Ishikawa (cell line): Measurements from ENCODE around the gene ESPNL.

Source experiments
- CEBPB ChIP-seq: IDR thresholded peaks from 2 replicates; pipeline ENCODE4 v1.6.1; 2012
- CREB1 ChIP-seq: IDR thresholded peaks from 2 replicates; pipeline ENCODE4 v1.6.1; 2012; ENCODE audit warnings: low read depth
- EGR1 ChIP-seq: IDR thresholded peaks from 2 replicates; pipeline ENCODE4 v1.6.1; 2012
- EP300 ChIP-seq: IDR thresholded peaks from 2 replicates; pipeline ENCODE4 v1.6.1; 2012; ENCODE audit warnings: borderline replicate concordance
- FOXM1 ChIP-seq: IDR thresholded peaks from 2 replicates; pipeline ENCODE4 v1.6.1; 2012; ENCODE audit warnings: low read depth, borderline replicate concordance
- MAX ChIP-seq: IDR thresholded peaks from 2 replicates; pipeline ENCODE4 v1.6.1; 2012
- NFIC ChIP-seq: IDR thresholded peaks from 2 replicates; pipeline ENCODE4 v1.6.1; 2012
- RAD21 ChIP-seq: IDR thresholded peaks from 2 replicates; pipeline ENCODE4 v1.6.1; 2012; ENCODE audit warnings: low read depth
- REST ChIP-seq: IDR thresholded peaks from 2 replicates; pipeline ENCODE4 v1.6.1; 2012; ENCODE audit warnings: low read depth, mild to moderate bottlenecking
- TAF1 ChIP-seq: IDR thresholded peaks from 2 replicates; pipeline ENCODE4 v1.6.1; 2012; ENCODE audit warnings: low read depth, mild to moderate bottlenecking
- TCF12 ChIP-seq: IDR thresholded peaks from 2 replicates; pipeline ENCODE4 v1.6.1; 2012; ENCODE audit warnings: low read depth
- TEAD4 ChIP-seq: IDR thresholded peaks from 2 replicates; pipeline ENCODE4 v1.6.1; 2012
- YY1 ChIP-seq: IDR thresholded peaks from 2 replicates; pipeline ENCODE4 v1.6.1; 2012; ENCODE audit warnings: low read depth
- ZBTB7A ChIP-seq: IDR thresholded peaks from 2 replicates; pipeline ENCODE4 v1.6.1; 2012; ENCODE audit warnings: low read depth
- TF ChIP-seq, protein P1 (sequence below): IDR thresholded peaks from 2 replicates; pipeline ENCODE4 v1.6.1; 2012

Gene ESPNL

GRCh38 chr2:238101891-238102841 lies 2.0 kb downstream of the ESPNL start:
- no peak for TF ChIP-seq ZBTB7A
- no peak for TF ChIP-seq CEBPB
- TF ChIP-seq TEAD4, result no peak
- no peak for TF ChIP-seq RAD21
- TF ChIP-seq EGR1, result no peak
- TF ChIP-seq FOXM1, result no peak
- no peak for TF ChIP-seq MAX
- TF ChIP-seq REST, result no peak
- TF ChIP-seq TAF1, result no peak
- TF ChIP-seq TCF12, result no peak
- TF ChIP-seq EP300, result no peak
- no peak for TF ChIP-seq CREB1
- TF ChIP-seq, protein P1, sequence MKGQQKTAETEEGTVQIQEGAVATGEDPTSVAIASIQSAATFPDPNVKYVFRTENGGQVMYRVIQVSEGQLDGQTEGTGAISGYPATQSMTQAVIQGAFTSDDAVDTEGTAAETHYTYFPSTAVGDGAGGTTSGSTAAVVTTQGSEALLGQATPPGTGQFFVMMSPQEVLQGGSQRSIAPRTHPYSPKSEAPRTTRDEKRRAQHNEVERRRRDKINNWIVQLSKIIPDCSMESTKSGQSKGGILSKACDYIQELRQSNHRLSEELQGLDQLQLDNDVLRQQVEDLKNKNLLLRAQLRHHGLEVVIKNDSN, result no peak

GRCh38 chr2:238102865-238103264 lies 2.7 kb downstream of the ESPNL start:
- TF ChIP-seq CREB1, result no peak
- no peak for TF ChIP-seq FOXM1
- TF ChIP-seq CEBPB, result no peak
- TF ChIP-seq TAF1, result no peak
- no peak for TF ChIP-seq EP300
- no peak for TF ChIP-seq EGR1
- no peak for TF ChIP-seq REST
- TF ChIP-seq, protein P1, result no peak
- no peak for TF ChIP-seq YY1
- TF ChIP-seq TEAD4, result no peak
- no peak for TF ChIP-seq MAX
- no peak for TF ChIP-seq RAD21
- no peak for TF ChIP-seq TCF12

DNA sequence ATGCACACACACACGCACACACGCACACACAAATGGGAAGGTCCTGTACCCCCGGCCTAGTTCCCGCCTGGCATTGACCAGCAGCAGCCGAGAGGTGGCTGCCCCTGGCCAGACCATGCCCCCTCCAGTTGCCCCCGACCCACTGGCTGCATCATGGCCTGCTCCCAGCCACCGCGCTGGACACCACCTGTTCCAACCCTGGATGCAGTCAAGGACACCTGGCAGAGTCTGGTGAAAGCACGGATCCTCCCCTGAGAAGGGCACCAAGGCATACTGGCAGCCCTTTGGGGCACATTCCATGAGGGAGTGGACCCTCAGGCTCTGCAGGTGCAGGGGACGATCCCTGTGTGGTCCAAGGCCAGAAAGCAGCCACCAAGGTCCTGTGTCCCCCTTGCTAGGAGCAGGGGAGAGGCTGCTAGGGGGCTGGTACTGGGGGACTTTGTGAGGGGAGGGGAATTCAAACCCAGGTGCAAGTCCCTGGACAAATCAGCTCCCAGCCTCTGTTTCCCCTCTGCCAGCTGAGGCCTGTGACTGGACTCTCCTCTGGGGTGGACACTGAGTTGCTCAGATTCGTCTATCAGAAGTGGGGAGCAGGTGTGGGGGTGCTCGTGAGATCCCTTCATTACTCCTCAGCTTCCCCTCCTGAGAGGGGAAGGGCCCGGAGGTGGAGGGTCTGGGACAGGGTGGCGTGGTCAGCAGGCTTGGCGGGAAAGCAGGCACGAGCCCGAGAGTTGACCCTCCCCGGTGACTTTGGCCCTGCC lies 3.5 kb downstream of the ESPNL start:
- TF ChIP-seq RAD21 (no peak), EP300 (no peak), ZBTB7A (no peak), CREB1 (no peak), TEAD4 (no peak), EGR1 (no peak), TAF1 (no peak)

- TF ChIP-seq TCF12, result no peak
- TF ChIP-seq RAD21, result no peak
Observed at GRCh38 chr2:238104226-238104690, 4.1 kb downstream of the ESPNL start.

DNA sequence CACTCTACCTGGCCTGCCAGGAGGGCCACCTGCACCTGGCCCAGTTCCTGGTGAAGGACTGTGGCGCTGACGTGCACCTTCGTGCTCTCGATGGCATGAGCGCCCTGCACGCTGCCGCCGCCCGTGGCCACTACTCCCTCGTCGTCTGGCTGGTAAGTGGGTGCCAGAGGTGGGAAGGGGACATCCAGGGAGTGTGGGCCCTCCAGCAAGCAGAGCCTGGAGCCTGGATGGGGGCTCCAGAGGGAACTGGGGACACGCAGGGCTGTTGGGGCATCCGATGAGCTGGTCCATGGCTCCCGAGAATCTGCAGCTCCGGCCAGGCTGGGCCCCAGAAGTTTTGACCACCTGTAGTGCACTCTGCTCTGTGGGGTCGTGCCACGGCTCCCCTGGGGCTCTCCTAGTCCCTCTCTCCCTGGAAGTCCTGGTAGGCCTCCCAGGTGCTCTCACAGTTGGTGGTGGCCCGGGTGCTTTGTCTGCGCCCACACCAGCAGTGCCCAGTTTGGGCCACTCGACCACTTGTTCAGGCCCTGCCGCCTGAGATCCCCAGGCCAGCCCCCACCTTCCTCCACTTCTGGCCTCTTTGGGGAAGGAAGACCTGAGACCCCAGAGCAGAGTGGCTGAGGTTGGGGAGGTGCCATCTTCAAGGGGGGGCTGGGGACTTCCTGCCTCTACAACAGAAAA lies 4.7 kb downstream of the ESPNL start:
- no peak for TF ChIP-seq YY1
- no peak for TF ChIP-seq EP300
- no peak for TF ChIP-seq TCF12
- no peak for TF ChIP-seq ZBTB7A
- no peak for TF ChIP-seq TEAD4
- no peak for TF ChIP-seq FOXM1
- TF ChIP-seq, protein P1, result no peak
- no peak for TF ChIP-seq REST
- TF ChIP-seq RAD21, result no peak
- TF ChIP-seq MAX, result no peak
- no peak for TF ChIP-seq EGR1
- no peak for TF ChIP-seq NFIC
- no peak for TF ChIP-seq TAF1
- TF ChIP-seq CREB1, result no peak
